PC-3 (cell line): ENCODE results near the gene PRLR. TPM values are rescaled to one million over a fixed set of nuclear protein-coding genes. Genes with fewer than 3 reads are reported as not detected.

Experiments
- ATAC-seq: fragments of 200-7000 bp; cut with Tn5 transposase; 2 replicates; pipeline ENCODE4 v1.9.1; 2020; ENCODE audit warnings: mild to moderate bottlenecking, moderate library complexity
- BruUV-seq: library from RNA; stranded (reverse); fragments of 400-500 nt; replicated peaks from 2 replicates; lab custom pipeline; 2021; lab: Mats Ljungman, UMichigan
- CTCF ChIA-PET: fragments of 300-600 bp; sonication (Branson Sonifier 250); formaldehyde crosslinking; loops from one replicate; lab custom pipeline; 2022; ENCODE audit warnings: antibody characterized with exemption; lab: Charles Lee
- POLR2A ChIA-PET: fragments of 300-600 bp; sonication (Branson Sonifier 250); formaldehyde crosslinking; loops from one replicate; lab custom pipeline; 2022; ENCODE audit warnings: antibody characterized with exemption; ENCODE audit not compliant: unreplicated experiment; lab: Charles Lee
- DNase-seq: peaks from one replicate; pipeline ENCODE4 v3.0.0-alpha.2; 2015
- H2AFZ ChIP-seq: fragments of 300-600 bp; sonication (generic); 2 replicates; pipeline ENCODE4 v1.6.0; 2016; ENCODE audit warnings: antibody characterized with exemption, low read length
- H3F3A ChIP-seq: fragments of 300-600 bp; sonication (generic); one replicate; pipeline ENCODE4 v1.6.0; 2017; ENCODE audit warnings: antibody characterized with exemption, low read length, control low read depth, mild to moderate bottlenecking; ENCODE audit not compliant: unreplicated experiment
- H3K27ac ChIP-seq: fragments of 300-600 bp; sonication (generic); 2 replicates; pipeline ENCODE4 v1.5.1; 2016; ENCODE audit warnings: mild to moderate bottlenecking, low read length
- H3K27me3 ChIP-seq: fragments of 300-600 bp; sonication (generic); 2 replicates; pipeline ENCODE4 v1.6.1; 2016; ENCODE audit warnings: low read length, mixed read lengths
- H3K36me3 ChIP-seq: fragments of 300-600 bp; sonication (generic); 2 replicates; pipeline ENCODE4 v1.6.1; 2016; ENCODE audit warnings: low read depth, mixed run types, low read length, mixed read lengths
- H3K4me1 ChIP-seq: fragments of 300-600 bp; sonication (generic); 2 replicates; pipeline ENCODE4 v1.5.1; 2016; ENCODE audit warnings: low read length; ENCODE audit not compliant: insufficient read depth
- H3K4me2 ChIP-seq: fragments of 300-600 bp; sonication (generic); 2 replicates; pipeline ENCODE4 v1.6.0; 2016; ENCODE audit warnings: low read length
- H3K4me3 ChIP-seq: fragments of 300-600 bp; sonication (generic); 2 replicates; pipeline ENCODE4 v1.5.1; 2016; ENCODE audit warnings: mild to moderate bottlenecking, low read length, mixed read lengths
- H3K79me2 ChIP-seq: fragments of 300-600 bp; sonication (generic); 2 replicates; pipeline ENCODE4 v1.6.1; 2017; ENCODE audit warnings: low read length, mixed read lengths
- H3K9ac ChIP-seq: fragments of 300-600 bp; sonication (generic); 2 replicates; pipeline ENCODE4 v1.6.0; 2016; ENCODE audit warnings: mild to moderate bottlenecking, low read length
- H3K9me2 ChIP-seq: fragments of 300-600 bp; sonication (generic); replicated peaks from 2 replicates; pipeline ENCODE4 v1.6.1; 2016; ENCODE audit warnings: mixed run types, low read length, mixed read lengths
- H3K9me3 ChIP-seq: fragments of 300-600 bp; sonication (generic); 2 replicates; pipeline ENCODE4 v1.6.1; 2016; ENCODE audit warnings: low read length, mixed read lengths
- H4K20me1 ChIP-seq: fragments of 300-600 bp; sonication (generic); 2 replicates; pipeline ENCODE4 v1.6.1; 2016; ENCODE audit warnings: low read length, mixed read lengths
- EZH2 ChIP-seq: fragments of 300-600 bp; sonication (generic); IDR thresholded peaks from one replicate; pipeline ENCODE4 v1.6.1; 2017; ENCODE audit warnings: antibody characterized with exemption, mild to moderate bottlenecking, low read length; ENCODE audit not compliant: unreplicated experiment
- EZH2phosphoT487 ChIP-seq: fragments of 300-600 bp; sonication (generic); IDR thresholded peaks from 2 replicates; pipeline ENCODE4 v1.6.1; 2018; ENCODE audit warnings: mild to moderate bottlenecking, antibody characterized with exemption, low read length, borderline replicate concordance
- intact Hi-C: fragments of 100-400 bp; cut with micrococcal nuclease; formaldehyde crosslinking; loops from 2 replicates; pipeline ENCODE4 v1.9.0; 2023
- total RNA-seq: library from RNA; depleted of rRNA; stranded (reverse); fragments of >200 nt; gene quantifications from 2 replicates; pipeline ENCODE4 v1.2.3, GENCODE V29; 2014
- TF ChIP-seq, protein P1 (sequence below): fragments of 300-600 bp; sonication (generic); conservative IDR thresholded peaks from 2 replicates; pipeline ENCODE4 v1.5.1; 2017; ENCODE audit warnings: antibody characterized with exemption, low read depth, mild to moderate bottlenecking, low read length

The PRLR gene
- total RNA-seq, 1 experiment from 2014 or later, result 0.29 TPM

- Histone ChIP-seq H3K4me1 (no peaks in the 10 kb centered on the region), H3K9ac (no peak overlapping the region), H3K36me3 (no peaks in the 10 kb centered on the region), H3K9me3 (no peaks in the 10 kb centered on the region), H3K27me3 (no peaks in the 10 kb centered on the region), H3F3A (no peaks in the 10 kb centered on the region), H3K4me2 (no peak overlapping the region), H3K9me2 (no peaks in the 10 kb centered on the region), H4K20me1 (no peaks in the 10 kb centered on the region), H3K27ac (no peak overlapping the region), H3K79me2 (no peaks in the 10 kb centered on the region), H2AFZ (no peak overlapping the region), H3K4me3 (no peak overlapping the region)
- TF ChIP-seq, protein P1, sequence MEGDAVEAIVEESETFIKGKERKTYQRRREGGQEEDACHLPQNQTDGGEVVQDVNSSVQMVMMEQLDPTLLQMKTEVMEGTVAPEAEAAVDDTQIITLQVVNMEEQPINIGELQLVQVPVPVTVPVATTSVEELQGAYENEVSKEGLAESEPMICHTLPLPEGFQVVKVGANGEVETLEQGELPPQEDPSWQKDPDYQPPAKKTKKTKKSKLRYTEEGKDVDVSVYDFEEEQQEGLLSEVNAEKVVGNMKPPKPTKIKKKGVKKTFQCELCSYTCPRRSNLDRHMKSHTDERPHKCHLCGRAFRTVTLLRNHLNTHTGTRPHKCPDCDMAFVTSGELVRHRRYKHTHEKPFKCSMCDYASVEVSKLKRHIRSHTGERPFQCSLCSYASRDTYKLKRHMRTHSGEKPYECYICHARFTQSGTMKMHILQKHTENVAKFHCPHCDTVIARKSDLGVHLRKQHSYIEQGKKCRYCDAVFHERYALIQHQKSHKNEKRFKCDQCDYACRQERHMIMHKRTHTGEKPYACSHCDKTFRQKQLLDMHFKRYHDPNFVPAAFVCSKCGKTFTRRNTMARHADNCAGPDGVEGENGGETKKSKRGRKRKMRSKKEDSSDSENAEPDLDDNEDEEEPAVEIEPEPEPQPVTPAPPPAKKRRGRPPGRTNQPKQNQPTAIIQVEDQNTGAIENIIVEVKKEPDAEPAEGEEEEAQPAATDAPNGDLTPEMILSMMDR, result no peak
- no peak for TF ChIP-seq EZH2phosphoT487
- no peak for TF ChIP-seq EZH2
- ChIA-PET POLR2A (no interaction called here), CTCF (no interaction called here)
- ATAC-seq, result no peak
- no peak for DNase-seq
- no TSS peak for BruUV-seq
- intact Hi-C loops, result no loop called here
Measured at GRCh38 chr5:35152733-35153132, 77.6 kb downstream of the PRLR start.

GRCh38 chr5:35151146-35151920 lies 79.0 kb downstream of the PRLR start:
- intact Hi-C loops, result no loop called here
- TF ChIP-seq EZH2phosphoT487 (no peak), EZH2 (no peak)
- TF ChIP-seq, protein P1, result no peak
- POLR2A ChIA-PET, result no interaction called here

DNA sequence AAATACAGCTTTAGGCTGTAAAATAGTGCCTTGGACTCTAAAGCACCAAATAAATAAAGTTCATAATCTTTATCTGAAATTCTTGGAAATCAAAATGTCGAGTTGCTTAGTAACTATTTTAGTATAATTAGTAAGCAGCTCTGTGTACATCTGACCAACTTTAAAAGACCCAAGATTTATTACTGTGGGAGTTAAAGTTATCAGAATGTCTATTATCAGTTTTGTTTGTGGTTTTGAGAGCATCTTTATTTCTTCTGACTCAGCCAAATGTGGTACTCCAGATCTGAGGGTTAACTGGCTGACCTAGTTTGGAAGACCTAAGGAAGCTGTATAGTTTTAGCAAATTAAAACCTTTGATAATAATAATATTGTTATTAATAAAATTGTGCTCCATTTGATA lies 81.2 kb downstream of the PRLR start:
- H4K20me1 ChIP-seq, result no peaks in the 10 kb centered on the region
- H3K4me2 ChIP-seq, result no peak overlapping the region
- intact Hi-C loops, result no loop called here
- TF ChIP-seq EZH2 (no peak), EZH2phosphoT487 (no peak)
- TF ChIP-seq, protein P1, result no peak
- DNase-seq (no peak), ATAC-seq (no peak)
- peaks cover 16% of the 10 kb centered on the region for H3K4me1 ChIP-seq
- no peak overlapping the region for H3K4me3 ChIP-seq
- no TSS peak for BruUV-seq
- POLR2A ChIA-PET, result no interaction called here
- no peak overlapping the region for H3K9ac ChIP-seq
- no peak overlapping the region for H2AFZ ChIP-seq
- CTCF ChIA-PET, result interaction anchor here (0.6 kb wide), 1 partner anchor 34 kb away, joined by 3 read pairs; no protein-coding TSS in a partner anchor
- no peak overlapping the region for H3K27ac ChIP-seq
- H3K36me3 ChIP-seq, result no peaks in the 10 kb centered on the region
- no peaks in the 10 kb centered on the region for H3K27me3 ChIP-seq
- no peaks in the 10 kb centered on the region for H3K79me2 ChIP-seq
- H3K9me3 ChIP-seq, result no peaks in the 10 kb centered on the region
- no peaks in the 10 kb centered on the region for H3K9me2 ChIP-seq
- no peaks in the 10 kb centered on the region for H3F3A ChIP-seq

More at GRCh38 chr5:35151146-35151920, 79.0 kb downstream of the PRLR start:
- DNase-seq (no peak), ATAC-seq (no peak)
- Histone ChIP-seq H4K20me1 (no peaks in the 10 kb centered on the region), H3K79me2 (no peaks in the 10 kb centered on the region), H3K27me3 (no peaks in the 10 kb centered on the region), H3K4me3 (no peak overlapping the region), H3K9ac (no peak overlapping the region), H3K4me1 (peaks cover 4% of the 10 kb centered on the region), H2AFZ (no peak overlapping the region), H3K4me2 (no peak overlapping the region), H3K9me2 (no peaks in the 10 kb centered on the region), H3K27ac (no peak overlapping the region), H3F3A (no peaks in the 10 kb centered on the region), H3K9me3 (no peaks in the 10 kb centered on the region), H3K36me3 (no peaks in the 10 kb centered on the region)
- CTCF ChIA-PET, result no interaction called here
- BruUV-seq, result no TSS peak
